H1 (cell line): ENCODE data around the gene NMD3. TPM values are rescaled to one million over a fixed set of nuclear protein-coding genes. Genes with fewer than 3 reads are reported as not detected.

Experiments
- CTCF ChIA-PET: fragments of 300-600 bp; sonication (Branson Sonifier 250); formaldehyde crosslinking; loops from one replicate; lab custom pipeline; 2021; ENCODE audit not compliant: partially characterized antibody; lab: Charles Lee
- POLR2A ChIA-PET: fragments of 300-600 bp; sonication (Branson Sonifier 250); formaldehyde crosslinking; loops from one replicate; lab custom pipeline; 2021; ENCODE audit warnings: inconsistent platforms; ENCODE audit not compliant: partially characterized antibody; lab: Charles Lee
- DNase-seq, 2 experiments: peaks; one replicate each; pipeline versions ENCODE4 v3.0.0 to v3.0.0-alpha.2; 2010 to 2022; ENCODE audit warnings: low spot score in 2 of 2, low read depth in 1 of 2, mixed read lengths in 1 of 2
- FAIRE-seq: peaks from 2 replicates; lab custom pipeline; 2011; peaks lifted over from hg19 to GRCh38; lab: Jason Lieb, UNC
- H2AFZ ChIP-seq: 2 replicates; pipeline ENCODE4 v1.8.1; 2012; ENCODE audit warnings: low read length, inconsistent platforms
- H2AK5ac ChIP-seq: 2 replicates; pipeline ENCODE4 v1.6.1; 2013; ENCODE audit warnings: low read depth, low read length
- H2BK120ac ChIP-seq: replicated peaks from 2 replicates; pipeline ENCODE3; 2013; ENCODE audit warnings: low read depth, low read length, inconsistent platforms
- H2BK12ac ChIP-seq: 2 replicates; pipeline ENCODE4 v1.6.1; 2013; ENCODE audit warnings: low read depth, low read length
- H2BK15ac ChIP-seq: 2 replicates; pipeline ENCODE4 v1.6.1; 2013; ENCODE audit warnings: low read length
- H2BK20ac ChIP-seq: 2 replicates; pipeline ENCODE4 v1.6.1; 2013; ENCODE audit warnings: low read length
- H2BK5ac ChIP-seq: 2 replicates; pipeline ENCODE4 v1.6.1; 2013; ENCODE audit warnings: low read depth, low read length
- H3K14ac ChIP-seq: 2 replicates; pipeline ENCODE4 v1.6.1; 2013; ENCODE audit warnings: inconsistent platforms; ENCODE audit not compliant: insufficient read length
- H3K18ac ChIP-seq: 2 replicates; pipeline ENCODE4 v1.6.1; 2013; ENCODE audit warnings: low read length; ENCODE audit errors: extremely low read depth
- H3K23ac ChIP-seq: 2 replicates; pipeline ENCODE4 v1.6.1; 2013; ENCODE audit warnings: inconsistent platforms; ENCODE audit not compliant: insufficient read length
- H3K23me2 ChIP-seq: 2 replicates; pipeline ENCODE4 v1.6.1; 2013; ENCODE audit warnings: low read depth, low read length
- H3K27ac ChIP-seq: 2 replicates; pipeline ENCODE4 v1.6.1; 2011; ENCODE audit warnings: low read depth, low read length, inconsistent platforms
- H3K27me3 ChIP-seq, 4 experiments: replicated peaks in 1 of 4; 1 replicate in 1 of 4; 2 replicates in 3 of 4; pipeline versions ENCODE4 v1.6.1 to v1.8.1; 2011 to 2013; ENCODE audit warnings: low read length in 3 of 4, mild to moderate bottlenecking in 3 of 4, inconsistent platforms in 2 of 4, mixed read lengths in 2 of 4, moderate library complexity in 1 of 4; ENCODE audit not compliant: control insufficient read depth in 3 of 4, insufficient read depth in 3 of 4; ENCODE audit errors: extremely low read depth in 1 of 4
- H3K36me3 ChIP-seq, 4 experiments: 2 replicates each; pipeline versions ENCODE4 v1.6.1 to v1.8.1; 2011 to 2013; ENCODE audit warnings: mild to moderate bottlenecking in 4 of 4, low read length in 3 of 4, moderate library complexity in 2 of 4, control low read depth in 1 of 4, inconsistent platforms in 1 of 4; ENCODE audit not compliant: insufficient read depth in 4 of 4, control insufficient read depth in 2 of 4
- H3K4ac ChIP-seq: replicated peaks from 2 replicates; pipeline ENCODE3; 2013; ENCODE audit warnings: low read length, low read depth, mixed read lengths, inconsistent platforms; ENCODE audit not compliant: insufficient read length
- H3K4me1 ChIP-seq, 4 experiments: replicated peaks in 1 of 4; 1 replicate in 1 of 4; 2 replicates in 3 of 4; pipeline versions ENCODE4 v1.6.1 to v1.8.1; 2011 to 2013; ENCODE audit warnings: low read length in 3 of 4, inconsistent platforms in 2 of 4, mixed read lengths in 1 of 4; ENCODE audit not compliant: insufficient read depth in 4 of 4, control insufficient read depth in 3 of 4
- H3K4me2 ChIP-seq, 2 experiments: 2 replicates each; pipeline versions ENCODE4 v1.6.1 to v1.8.1; 2011 to 2013; ENCODE audit warnings: low read depth in 2 of 2, low read length in 2 of 2, control low read depth in 1 of 2, inconsistent platforms in 1 of 2, mild to moderate bottlenecking in 1 of 2; ENCODE audit not compliant: insufficient read depth in 1 of 2
- H3K4me3 ChIP-seq, 4 experiments: fragments of 200-600, 300-600 bp in 1 of 4; sonication (generic), shearing (Covaris generic), sonication (Bioruptor Twin) in 1 of 4; 2 replicates each; pipeline versions ENCODE4 v1.5.1 to v1.8.1; 2011 to 2016; ENCODE audit warnings: low read length in 4 of 4, low read depth in 3 of 4, control low read depth in 2 of 4, inconsistent platforms in 2 of 4, mild to moderate bottlenecking in 2 of 4, mixed read lengths in 1 of 4, moderate library complexity in 1 of 4; ENCODE audit not compliant: insufficient read depth in 2 of 4; ENCODE audit errors: extremely low read depth in 1 of 4
- H3K56ac ChIP-seq: replicated peaks from 2 replicates; pipeline ENCODE3; 2013; ENCODE audit warnings: low read depth, mild to moderate bottlenecking, mixed read lengths, low read length, inconsistent platforms; ENCODE audit not compliant: insufficient read length
- H3K79me1 ChIP-seq: 2 replicates; pipeline ENCODE4 v1.6.1; 2013; ENCODE audit warnings: low read depth, low read length, control low read depth
- H3K79me2 ChIP-seq, 2 experiments: 2 replicates each; pipeline versions ENCODE4 v1.6.1 to v1.8.1; 2012 to 2013; ENCODE audit warnings: low read length in 2 of 2, mild to moderate bottlenecking in 2 of 2, inconsistent platforms in 1 of 2; ENCODE audit not compliant: insufficient read depth in 2 of 2, control insufficient read depth in 1 of 2
- H3K9ac ChIP-seq, 4 experiments: replicated peaks in 1 of 4; 1 replicate in 1 of 4; 2 replicates in 3 of 4; pipeline versions ENCODE4 v1.6.1 to v1.8.1; 2011 to 2013; ENCODE audit warnings: low read depth in 3 of 4, low read length in 3 of 4, control low read depth in 2 of 4, mild to moderate bottlenecking in 2 of 4, moderate library complexity in 2 of 4, inconsistent platforms in 1 of 4; ENCODE audit errors: extremely low read depth in 1 of 4
- H3K9me3 ChIP-seq, 2 experiments: 2 replicates each; pipeline versions ENCODE4 v1.6.1 to v1.8.1; 2012 to 2013; ENCODE audit warnings: mild to moderate bottlenecking in 2 of 2, moderate library complexity in 2 of 2, control low read depth in 1 of 2, inconsistent platforms in 1 of 2, low read depth in 1 of 2, low read length in 1 of 2, mixed read lengths in 1 of 2; ENCODE audit not compliant: insufficient read depth in 2 of 2
- H4K20me1 ChIP-seq, 2 experiments: replicated peaks in 1 of 2; 2 replicates each; pipeline versions ENCODE3 to v1.8.1; 2011 to 2013; ENCODE audit warnings: inconsistent platforms in 2 of 2, low read length in 2 of 2, mild to moderate bottlenecking in 1 of 2; ENCODE audit not compliant: insufficient read depth in 2 of 2, control insufficient read depth in 1 of 2
- H4K5ac ChIP-seq: 2 replicates; pipeline ENCODE4 v1.6.1; 2013; ENCODE audit warnings: low read length, low read depth, mixed read lengths, inconsistent platforms; ENCODE audit not compliant: insufficient read length
- H4K8ac ChIP-seq: 2 replicates; pipeline ENCODE4 v1.8.0; 2013; ENCODE audit warnings: mild to moderate bottlenecking, moderate library complexity, low read length, inconsistent platforms; ENCODE audit not compliant: insufficient read depth; ENCODE audit errors: extremely low read depth
- H4K91ac ChIP-seq: replicated peaks from 2 replicates; pipeline ENCODE3; 2013; ENCODE audit warnings: low read length, mixed read lengths, inconsistent platforms; ENCODE audit not compliant: insufficient read length
- BRCA1 ChIP-seq: IDR thresholded peaks from 2 replicates; pipeline ENCODE4 v1.6.1; 2012; ENCODE audit warnings: low read depth, low read length, improper control_type of control experiment
- RAD21 ChIP-seq, 2 experiments: IDR thresholded peaks in 1 of 2; conservative IDR thresholded peaks in 1 of 2; 2 replicates each; pipeline ENCODE4 v1.6.1; 2011; ENCODE audit warnings: low read depth in 2 of 2, low read length in 2 of 2, improper control_type of control experiment in 1 of 2, inconsistent platforms in 1 of 2, mild to moderate bottlenecking in 1 of 2, moderate library complexity in 1 of 2
- TBP ChIP-seq: IDR thresholded peaks from 2 replicates; pipeline ENCODE4 v1.6.1; 2011; ENCODE audit warnings: low read depth, low read length, improper control_type of control experiment
- TEAD4 ChIP-seq: IDR thresholded peaks from 2 replicates; pipeline ENCODE4 v1.6.1; 2012; ENCODE audit warnings: low read depth, low read length, inconsistent platforms, mixed read lengths
- WGBS, 2 experiments: shearing (Covaris generic) in 1 of 2; methylation state at CpG; one replicate each; pipeline versions ENCODE4 v1.1.6 to v1.1.7; 2013 to 2015; ENCODE audit warnings: low lambda C conversion rate in 2 of 2, mixed read lengths in 2 of 2, inconsistent platforms in 1 of 2, low coverage in 1 of 2, missing lambda C conversion rate in 1 of 2; ENCODE audit not compliant: insufficient replicate concordance in 2 of 2, insufficient coverage in 1 of 2, insufficient read length in 1 of 2; ENCODE audit errors: extremely low coverage in 1 of 2, missing lambda C conversion rate in 1 of 2; 5-methylcytosine and 5-hydroxymethylcytosine counted together
- polyA plus RNA-seq, 7 experiments: library from polyadenylated mRNA; depleted of rRNA in 3 of 7; stranded (reverse) in 5 of 7; unstranded in 2 of 7; fragments of >200 nt in 5 of 7; fragments of 200-250 nt in 2 of 7; gene quantifications; 1 replicate in 5 of 7; 2 replicates in 1 of 7; 4 replicates in 1 of 7; pipeline versions ENCODE4 v1.2.1 to v1.2.3, GENCODE V29; 2011 to 2013; ENCODE audit warnings: missing spikeins in 2 of 7, mixed read lengths in 2 of 7
- total RNA-seq: library from RNA; stranded (reverse); fragmentation: NEBNext Ultra II Directional; extraction: Animal tissue kit (Norgen Biotek cat#: 25700); gene quantifications from 2 replicates; pipeline ENCODE4 v1.2.1, GENCODE V29; 2021

The NMD3 gene
- total and polyA plus RNA-seq, 2 of the 8 experiments (the other 6 are each of a cell fraction or from before 2014, with no cell fraction given): 12.1 to 64.2 TPM

DNA sequence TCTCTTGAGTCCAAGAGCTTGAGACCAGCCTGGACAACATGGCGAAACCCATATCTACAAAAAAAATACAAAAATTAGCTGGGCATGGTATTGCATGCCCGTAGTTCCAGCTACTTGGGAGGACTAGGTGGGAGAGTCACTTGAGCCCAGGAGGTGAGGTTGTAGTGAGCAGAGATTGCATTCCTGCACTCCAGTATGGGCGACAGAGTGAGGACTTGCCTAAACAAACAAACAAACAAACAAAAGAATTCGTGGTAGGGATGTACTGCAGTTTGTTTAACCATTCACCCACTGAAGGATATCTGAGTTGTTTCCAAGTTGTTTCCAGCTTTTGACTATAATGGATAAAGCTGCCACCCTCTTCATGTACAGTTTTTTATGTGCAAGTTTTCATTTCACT is 7.5 kb upstream of the NMD3 start:
- H3K27me3 ChIP-seq: peaks cover 0 to 1% (median 0%) of the 10 kb centered on the region in 4 experiments; a peak in 1 of 7 replicates
- FAIRE-seq: no peak
- H4K91ac ChIP-seq: no peak overlapping the region
- H4K8ac ChIP-seq: no peak overlapping the region
- no peak overlapping the region for H3K56ac ChIP-seq
- H2BK20ac ChIP-seq: no peak overlapping the region
- no peaks in the 10 kb centered on the region for H3K23me2 ChIP-seq
- H2BK120ac ChIP-seq: no peak overlapping the region
- no peak overlapping the region for H4K5ac ChIP-seq
- no peak overlapping the region for H3K4me3 ChIP-seq
- no peak overlapping the region for H3K14ac ChIP-seq
- no peak overlapping the region for H3K4me2 ChIP-seq
- H3K36me3 ChIP-seq: no peaks in the 10 kb centered on the region
- no peak overlapping the region for H2BK15ac ChIP-seq
- DNase-seq: no peak
- no peak overlapping the region for H3K18ac ChIP-seq
- 66% methylated on average over 4 of the region's 4 CpGs; no CpG with 5 or more reads in 1 of the 2 experiments for WGBS, 2 experiments
- H3K9ac ChIP-seq: no peak overlapping the region
- H3K27ac ChIP-seq: no peak overlapping the region
- no peaks in the 10 kb centered on the region for H4K20me1 ChIP-seq
- no peak overlapping the region for H3K23ac ChIP-seq
- H3K79me2 ChIP-seq: no peaks in the 10 kb centered on the region
- H2BK5ac ChIP-seq: no peak overlapping the region
- H3K9me3 ChIP-seq: no peaks in the 10 kb centered on the region
- H3K4me1 ChIP-seq: peaks cover 0 to 3% (median 1%) of the 10 kb centered on the region in 4 experiments; a peak in 1 of 7 replicates
- POLR2A ChIA-PET: interaction anchor here (0.8 kb wide), 1 partner anchor 8 kb away, joined by 4 read pairs; no protein-coding TSS in a partner anchor
- TF ChIP-seq BRCA1 (no peak), RAD21 (IDR thresholded peaks at IDR 0.05 in 1 of 2, conservative IDR thresholded peaks at IDR 0.05 in 1 of 2; ENCODE audit: low read depth in 2 of 2, low read length in 2 of 2) (no peak), TEAD4 (peak; percentile 43; the same call in 1 of the 2 replicates), TBP (no peak)
- H2AFZ ChIP-seq: peak overlapping the region; percentile 49
- H2AK5ac ChIP-seq: no peak overlapping the region
- CTCF ChIA-PET: interaction anchor here (1.3 kb wide), 1 partner anchor 62 kb away, joined by 3 read pairs; no protein-coding TSS in a partner anchor
- H3K79me1 ChIP-seq: no peaks in the 10 kb centered on the region
- no peak overlapping the region for H3K4ac ChIP-seq
- H2BK12ac ChIP-seq: no peak overlapping the region
